GM19463 (cell line): ENCODE results near the gene CLIC3.
"Not testable (repeated sequence)": the region's sequence is repeated elsewhere in the genome, so short reads cannot be mapped to it uniquely, and the experiment has no call there.

Experiments used
- ATAC-seq: cut with Tn5 transposase; IDR thresholded peaks from one replicate; pipeline ENCODE4 v1.9.1; 2021; ENCODE audit warnings: mild to moderate bottlenecking, moderate library complexity; ENCODE audit not compliant: unreplicated experiment

CLIC3 gene

DNA sequence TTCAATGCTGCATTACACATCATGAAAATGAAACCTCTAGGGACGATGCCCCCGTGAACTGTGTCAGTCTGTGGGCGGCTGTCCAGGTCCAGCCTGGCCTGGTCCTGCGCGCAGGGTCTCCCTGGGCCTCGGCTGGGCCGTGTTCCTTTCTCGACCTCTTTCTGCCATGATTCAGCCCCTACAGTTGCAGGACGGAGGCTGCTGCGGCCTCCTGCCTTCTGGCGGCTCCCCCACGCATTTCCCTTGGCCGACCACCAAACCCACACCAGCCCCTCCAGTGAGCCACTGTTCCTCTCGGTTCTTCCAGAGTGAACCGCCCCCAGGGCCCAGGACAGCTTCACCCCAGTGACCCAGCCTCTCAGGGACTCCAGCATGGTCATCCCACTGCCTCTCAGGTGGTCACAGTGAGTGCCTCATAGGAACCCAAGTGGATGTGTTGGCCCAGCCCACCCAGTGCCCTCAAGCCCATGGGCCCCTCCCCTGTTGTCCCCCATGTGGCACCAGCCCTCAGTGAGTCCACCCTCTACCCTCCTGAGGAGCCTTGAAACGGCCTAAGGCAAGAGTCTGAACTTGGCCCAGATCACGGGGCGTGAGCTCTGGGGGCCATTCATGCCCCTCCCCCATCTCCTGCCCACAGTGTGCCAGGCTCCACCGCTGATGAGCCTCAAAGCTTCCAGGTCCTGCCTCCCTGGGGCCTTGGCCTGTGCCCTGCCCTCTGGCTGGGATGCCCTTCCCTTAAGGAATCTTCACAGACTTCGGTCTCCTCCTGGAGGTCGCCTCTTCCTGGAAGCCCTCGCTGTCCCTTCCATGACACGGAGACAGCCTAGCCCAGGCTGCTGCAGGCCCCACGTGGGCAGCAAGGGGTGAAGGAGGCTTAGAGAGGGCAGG is 10.0 kb upstream of the CLIC3 start:
- no peak for ATAC-seq

DNA sequence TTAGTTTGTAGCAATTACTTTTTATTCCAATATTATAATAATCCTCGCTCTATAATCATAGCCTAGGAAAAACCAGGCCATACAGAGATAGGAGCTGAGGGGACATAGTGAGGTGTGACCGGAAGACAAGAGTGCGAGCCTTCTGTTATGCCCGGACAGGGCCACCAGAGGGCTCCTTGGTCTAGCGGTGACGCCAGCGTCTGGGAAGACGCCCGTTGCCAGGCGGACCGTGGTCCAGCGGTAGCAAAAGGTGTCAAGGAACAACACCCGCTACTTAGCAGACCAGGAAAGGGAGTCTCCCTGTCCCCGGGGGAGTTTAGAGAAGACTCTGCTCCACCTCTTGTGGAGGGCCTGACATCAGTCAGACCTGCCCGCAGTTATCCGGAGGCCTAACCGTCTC is 7.9 kb upstream of the CLIC3 start:
- not testable (repeated sequence) for ATAC-seq

DNA sequence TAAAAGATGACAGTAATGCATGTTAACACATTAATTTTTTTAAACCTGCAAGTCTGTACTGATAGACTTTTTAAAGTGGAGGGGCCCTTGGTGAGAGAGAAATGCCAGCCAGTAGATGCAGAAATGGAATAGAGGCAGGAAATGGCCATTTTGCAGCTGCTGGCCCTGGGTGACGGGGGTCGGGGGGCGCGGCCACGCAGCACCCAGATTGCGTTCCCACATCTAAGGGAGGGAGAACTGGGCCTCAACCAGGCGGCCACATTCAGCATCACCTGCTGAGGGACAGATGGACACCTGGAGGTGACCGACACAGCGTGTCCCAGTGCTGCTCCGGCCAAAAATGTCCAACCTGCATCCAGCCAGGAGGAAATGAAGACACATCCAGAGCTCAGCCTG is 6.3 kb upstream of the CLIC3 start:
- no peak for ATAC-seq

DNA sequence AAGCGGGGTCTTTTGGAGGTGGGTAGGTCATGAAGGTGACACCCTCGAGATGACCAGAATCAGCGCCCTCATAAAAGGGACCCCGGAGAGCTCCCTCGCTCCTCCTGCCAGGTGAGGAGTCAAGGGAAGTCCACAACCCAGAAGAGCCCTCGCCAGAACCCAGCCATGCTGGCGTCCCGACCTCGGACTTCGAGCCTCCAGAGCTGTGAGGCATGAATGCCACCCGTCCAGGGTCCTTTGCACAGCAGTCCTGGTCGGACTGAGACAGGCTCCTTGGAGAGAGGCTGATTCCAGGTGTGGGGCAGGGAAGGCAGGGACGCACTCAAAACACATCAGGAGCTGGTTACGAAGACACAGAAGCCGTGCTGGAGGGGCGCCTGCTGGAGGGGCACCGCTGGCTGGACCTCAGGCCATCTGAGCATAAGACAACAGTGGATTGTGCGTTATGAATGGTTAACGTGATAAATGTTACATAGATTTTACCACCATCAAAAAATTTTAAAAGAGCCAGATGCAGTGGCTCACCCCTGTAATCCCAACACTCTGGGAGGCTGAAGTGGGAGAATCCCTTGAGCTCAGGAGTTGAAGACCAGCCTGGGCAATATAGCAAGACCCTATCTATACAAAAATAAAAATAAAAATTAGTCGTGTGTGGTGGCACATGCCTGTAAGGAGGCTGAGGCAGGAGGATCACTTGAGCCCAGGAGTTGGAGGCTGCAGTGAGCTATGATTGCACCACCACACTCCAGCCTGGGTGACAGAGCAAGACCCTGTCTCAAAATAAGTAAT is 5.7 kb upstream of the CLIC3 start:
- ATAC-seq = no peak

DNA sequence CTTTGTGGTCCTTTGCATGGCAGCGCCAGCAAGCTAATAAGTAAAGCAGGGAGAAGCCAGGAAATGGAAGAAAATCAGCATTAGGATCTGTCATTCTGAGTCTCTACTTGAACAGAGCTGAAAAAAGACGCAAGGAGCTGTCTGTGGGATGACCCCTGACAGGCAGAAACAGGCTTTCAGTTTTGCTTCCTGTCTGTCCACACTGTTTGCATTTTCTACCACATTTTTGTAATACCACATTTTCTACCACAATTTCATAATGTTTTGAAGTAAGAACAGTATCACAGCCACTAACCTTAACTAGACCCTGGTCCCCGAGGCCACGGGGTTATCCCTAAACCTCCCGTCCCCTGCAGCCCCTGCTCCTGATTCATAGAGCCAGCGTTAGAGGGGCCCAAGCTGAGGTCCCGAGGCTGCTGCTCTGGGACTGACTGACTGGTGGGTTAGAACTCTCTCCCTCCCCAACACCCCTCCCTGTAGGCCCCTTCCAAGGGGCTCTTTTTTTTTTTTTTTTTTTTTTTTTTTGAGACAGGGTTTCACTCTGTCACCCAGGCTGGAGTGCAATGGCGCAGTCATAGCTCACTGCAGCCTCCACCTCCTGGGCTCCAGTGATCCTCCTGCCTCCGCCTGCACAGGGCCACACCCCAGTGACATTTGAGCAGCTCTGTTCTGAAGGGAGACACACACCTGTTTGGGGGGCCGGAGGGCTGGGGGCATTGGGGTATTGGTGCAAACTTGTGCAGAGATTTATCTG is 4.0 kb upstream of the CLIC3 start:
- ATAC-seq = peak; percentile 68

DNA sequence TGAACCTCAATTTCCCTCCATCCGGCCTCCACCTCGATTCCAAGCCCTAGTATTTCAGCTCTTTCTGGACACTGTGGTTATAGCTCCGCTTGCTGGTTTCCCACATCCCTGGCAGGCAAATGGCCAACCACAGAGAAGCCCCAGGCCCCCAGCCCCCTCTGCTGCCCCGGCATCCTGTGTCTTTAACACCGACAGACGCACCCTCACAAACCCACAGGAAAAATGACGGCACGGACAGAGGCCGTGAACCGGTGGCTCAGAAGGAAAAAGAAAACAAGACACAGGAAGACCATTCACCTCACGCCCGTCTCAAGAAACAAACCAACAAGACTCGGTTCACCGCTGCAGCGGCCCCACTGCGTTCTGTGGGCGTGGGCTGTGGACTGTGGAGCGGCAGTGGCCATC is 1.5 kb upstream of the CLIC3 start:
- no peak for ATAC-seq

DNA sequence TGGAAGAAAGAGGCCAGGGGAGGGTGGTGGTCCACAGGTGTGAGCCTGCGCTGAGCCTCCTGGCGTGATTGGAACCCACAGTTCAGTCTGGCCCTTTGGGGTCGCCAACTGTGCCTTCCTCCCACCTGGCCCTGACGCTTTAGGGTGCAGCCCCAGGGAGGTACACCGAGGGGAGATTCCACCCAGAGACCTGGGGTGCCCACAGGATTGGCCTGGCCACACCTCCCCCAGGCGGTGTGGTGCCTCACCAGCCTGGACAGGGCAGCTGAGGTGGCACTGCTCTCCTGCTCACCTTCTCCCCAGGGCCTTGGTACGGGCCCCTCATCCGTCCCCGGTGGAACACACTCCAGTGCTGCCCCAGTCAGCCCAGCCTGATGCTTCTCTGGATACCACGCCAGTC is 1.0 kb upstream of the CLIC3 start:
- ATAC-seq = no peak

DNA sequence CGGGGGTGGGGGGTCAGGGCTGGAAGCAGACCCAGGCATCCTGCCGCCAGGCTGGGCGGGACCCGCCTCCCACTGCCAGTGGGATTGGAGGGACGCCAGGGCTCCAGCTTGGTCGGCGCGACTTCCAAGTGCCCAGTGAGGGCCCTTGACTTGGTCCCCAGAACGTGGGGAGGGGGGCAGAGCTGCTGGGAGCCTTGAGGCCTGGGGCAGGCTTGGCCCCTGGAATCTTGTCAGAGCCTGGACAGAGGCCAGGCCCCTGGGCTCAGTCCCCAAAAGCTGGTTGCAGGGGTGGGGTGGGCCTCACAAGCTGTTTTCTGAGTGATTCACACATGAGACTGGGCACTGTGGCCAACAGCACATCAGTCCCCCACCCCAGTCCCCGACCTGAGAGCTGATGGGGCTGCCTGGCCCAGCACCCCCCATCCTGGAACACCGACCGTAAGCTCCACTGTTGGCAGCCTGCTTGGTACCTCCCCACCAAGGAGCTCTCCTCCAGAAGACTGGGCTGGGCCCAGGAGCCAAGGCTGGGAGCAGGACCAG is 526 bp downstream of the CLIC3 start:
- no peak for ATAC-seq

DNA sequence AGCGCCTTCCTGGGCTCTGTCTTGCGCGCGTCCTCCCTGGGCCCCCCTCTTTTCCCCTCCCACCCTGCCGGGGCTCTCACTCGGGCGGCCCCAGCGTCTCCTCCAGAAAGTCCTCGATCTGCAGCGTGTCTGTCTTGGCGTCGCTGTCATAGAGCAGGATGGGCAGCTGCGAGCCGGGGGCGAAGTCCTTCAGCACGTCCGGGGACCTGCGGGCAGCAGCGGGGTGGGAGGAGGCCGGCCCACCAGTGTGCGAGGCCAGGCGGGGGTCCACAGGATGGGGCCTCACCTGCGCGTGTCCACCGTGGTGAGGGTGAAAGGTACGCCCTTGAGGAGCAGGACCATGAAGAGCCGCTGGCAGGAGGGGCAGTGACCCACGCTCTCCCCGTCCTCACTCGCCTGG is 1.0 kb downstream of the CLIC3 start:
- no peak for ATAC-seq

DNA sequence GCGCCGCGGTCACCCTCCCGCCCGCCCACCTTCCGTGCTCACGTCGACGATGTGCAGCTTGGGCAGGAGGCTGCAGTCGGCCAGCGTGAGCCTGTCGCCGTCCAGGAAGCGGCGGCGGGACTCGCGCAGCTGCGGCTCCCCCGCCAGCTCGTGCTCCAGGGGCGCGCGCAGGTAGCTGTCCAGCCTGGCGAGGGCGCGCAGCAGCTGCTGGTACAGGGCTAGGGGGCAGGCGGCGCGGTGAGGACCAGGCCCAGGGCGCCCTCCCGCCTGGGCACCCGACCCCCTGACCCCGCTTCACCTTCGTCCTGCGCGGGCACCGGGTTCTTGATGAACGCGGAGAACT is 1.5 kb downstream of the CLIC3 start:
- ATAC-seq = no peak

DNA sequence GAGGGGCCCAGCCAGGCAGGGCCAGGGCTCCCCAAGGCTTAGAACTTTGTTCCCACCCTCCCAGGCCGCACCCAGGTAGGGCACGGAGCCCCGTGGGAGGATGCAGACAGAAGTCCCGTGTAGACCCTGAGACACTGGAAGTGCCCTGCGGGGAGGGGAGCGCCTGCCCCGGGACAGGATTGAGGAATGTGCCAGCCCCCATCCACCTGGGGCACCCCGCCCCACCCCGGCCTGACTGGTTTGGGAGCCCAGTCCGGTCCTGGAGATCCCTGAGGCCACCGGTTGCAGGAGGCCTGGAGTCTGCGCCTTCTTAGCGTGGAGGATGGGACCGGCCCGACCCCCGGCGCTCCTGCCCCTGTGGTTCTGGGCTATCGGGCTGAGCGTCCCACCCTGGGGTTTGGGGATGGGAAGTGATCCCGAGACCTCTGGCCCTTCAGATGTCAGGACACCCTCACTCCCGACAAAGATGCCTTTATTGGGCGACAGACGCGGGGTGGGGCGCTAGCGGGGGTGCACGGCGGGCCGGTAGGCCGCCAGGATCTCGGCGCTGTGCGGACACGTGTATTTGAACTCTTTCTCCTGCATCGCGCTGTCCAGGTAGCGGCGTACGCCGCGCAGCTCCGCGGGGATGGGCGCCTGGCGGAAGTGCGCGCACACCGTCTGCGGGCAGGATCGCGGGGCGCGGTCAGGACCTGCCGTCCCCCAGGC is 2.0 kb downstream of the CLIC3 start:
- ATAC-seq = no peak

DNA sequence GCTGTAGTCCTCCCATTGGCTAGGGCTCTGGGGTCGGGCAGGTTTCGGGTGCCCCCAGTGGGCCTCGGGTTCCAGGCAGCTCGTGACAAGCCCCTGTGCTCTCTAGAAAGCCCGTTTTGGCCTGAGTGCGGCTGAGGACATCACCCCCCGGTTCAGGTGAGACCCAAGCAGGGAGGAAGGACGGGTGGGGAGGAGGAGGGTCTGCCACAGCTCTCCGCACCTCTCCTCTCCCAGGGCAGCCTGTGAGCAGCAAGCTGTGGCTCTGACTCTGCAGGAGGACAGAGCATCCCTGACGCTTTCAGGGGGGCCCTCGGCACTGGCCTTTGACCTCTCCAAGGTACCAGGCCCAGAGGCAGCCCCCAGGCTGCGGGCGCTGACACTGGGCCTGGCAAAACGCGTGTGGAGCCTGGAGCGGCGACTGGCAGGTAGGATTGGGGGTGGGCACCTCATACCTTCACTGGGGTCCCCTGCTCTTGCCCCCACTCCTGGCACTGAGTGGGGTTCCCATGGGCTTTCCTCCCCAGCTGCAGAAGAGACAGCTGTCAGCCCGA is 3.5 kb downstream of the CLIC3 start:
- no peak for ATAC-seq

DNA sequence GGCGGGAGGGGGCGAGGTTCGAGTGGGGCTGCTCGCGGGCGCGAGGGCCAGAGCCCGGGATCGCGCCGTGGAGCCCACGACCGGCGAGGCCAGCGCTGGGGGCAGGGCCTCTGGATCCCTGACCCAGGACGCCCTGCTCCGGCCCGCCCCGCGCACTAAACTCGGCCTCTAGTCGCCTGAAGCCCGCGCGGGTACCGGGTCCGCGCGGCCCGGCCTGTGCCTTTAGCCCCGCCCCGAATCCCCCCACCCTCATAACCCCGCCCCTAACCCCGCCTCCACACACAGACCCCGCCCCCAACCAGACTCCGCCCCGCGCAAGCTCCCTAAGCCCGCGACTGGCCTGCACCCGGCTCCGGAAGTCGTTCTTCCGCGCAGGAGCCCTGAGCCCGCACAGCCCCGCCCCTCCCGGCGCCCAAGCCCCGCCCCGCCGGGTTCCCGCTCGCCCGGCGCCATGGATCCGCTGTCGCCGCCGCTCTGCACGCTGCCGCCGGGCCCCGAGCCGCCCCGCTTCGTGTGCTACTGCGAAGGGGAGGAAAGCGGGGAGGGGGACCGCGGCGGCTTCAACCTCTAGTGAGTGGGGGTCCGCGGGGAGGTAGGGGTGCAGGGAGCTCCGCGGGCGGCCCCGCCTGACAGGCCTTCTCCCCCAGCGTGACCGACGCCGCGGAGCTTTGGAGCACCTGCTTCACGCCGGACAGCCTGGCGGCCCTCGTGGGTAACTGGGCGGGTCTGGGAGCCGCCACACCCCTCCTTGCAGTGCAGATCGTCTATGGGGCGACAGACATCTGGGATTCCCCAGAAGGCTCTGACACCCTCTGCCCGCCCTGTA is 4.2 kb downstream of the CLIC3 start, which contains the start of gene PAXX:
TSS of gene PAXX (plus strand) at position 430 of the 826 bp plus-strand sequence. CDS start at position 452, 22 bp downstream.
- ATAC-seq = peak; percentile 82

DNA sequence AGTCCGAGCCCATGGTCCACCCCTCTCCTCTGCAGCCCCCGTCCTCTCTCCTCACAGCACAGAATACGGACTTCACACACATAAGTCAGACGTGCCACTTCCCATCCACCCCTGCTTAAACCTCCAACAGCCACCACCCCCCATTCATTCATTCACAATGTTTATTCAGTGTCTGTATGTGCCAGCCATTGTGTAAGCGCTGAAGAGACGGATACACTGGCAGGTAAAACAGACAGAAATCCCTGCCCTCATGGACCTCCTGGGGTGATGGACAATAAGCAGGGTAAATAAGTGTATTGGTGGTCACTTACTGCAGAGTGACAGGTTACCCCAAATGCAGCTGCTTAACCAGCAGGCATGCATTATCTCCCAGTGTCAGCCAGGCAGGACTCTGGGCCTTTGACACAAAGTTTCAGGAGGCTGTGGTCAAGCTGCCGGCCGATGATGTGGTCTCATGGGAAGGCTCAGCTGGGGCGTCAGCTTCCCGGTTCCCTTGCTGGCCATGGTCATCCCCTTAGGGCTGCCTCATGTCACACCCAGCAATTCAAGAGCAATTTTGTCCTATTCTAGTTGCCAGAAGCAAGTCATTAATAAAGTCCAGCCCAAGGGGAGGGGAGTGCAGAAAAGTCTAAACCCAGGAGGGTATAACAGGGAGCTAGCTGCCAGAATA is 6.0 kb downstream of the CLIC3 start:
- ATAC-seq = no peak

DNA sequence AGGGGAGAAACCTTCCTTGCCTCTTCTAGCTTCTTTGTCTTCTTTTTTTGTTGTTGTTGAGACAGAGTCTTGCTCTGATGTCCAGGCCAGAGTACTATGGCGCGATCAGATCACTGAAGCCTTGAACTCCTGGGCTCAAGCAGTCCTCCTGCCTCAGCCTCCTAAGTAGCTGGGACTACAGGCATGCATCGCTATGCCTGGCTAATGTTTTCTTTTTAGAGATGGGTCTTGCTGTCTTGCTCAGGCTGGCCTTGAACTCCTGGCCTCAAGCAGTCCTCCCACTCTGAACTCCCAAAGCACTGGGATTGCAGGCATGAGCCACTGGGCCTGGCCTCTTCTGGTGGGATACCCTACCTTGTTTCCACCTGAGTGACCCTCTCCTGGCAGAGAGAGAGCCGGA is 7.5 kb downstream of the CLIC3 start:
- ATAC-seq = no peak

DNA sequence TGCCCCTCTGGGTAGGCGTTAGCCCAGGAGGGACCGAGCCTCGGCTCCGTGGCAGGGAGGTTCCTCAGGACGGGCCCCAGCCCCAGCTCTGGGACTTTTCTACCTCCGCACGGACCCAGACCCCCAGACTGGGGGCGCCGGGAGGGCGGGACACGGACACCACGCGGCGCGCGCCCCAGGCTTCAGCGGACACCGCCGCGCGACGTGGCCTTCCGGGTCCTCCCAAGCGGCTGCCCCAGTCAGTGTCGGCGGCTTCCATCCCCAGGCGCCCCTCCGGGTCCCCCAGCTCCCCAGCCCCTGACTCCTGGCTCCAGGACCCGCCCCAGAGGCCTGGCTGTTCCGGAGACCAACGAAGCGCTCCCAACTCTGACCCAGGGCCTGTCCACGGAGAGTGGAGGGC is 10.5 kb downstream of the CLIC3 start:
- no peak for ATAC-seq

DNA sequence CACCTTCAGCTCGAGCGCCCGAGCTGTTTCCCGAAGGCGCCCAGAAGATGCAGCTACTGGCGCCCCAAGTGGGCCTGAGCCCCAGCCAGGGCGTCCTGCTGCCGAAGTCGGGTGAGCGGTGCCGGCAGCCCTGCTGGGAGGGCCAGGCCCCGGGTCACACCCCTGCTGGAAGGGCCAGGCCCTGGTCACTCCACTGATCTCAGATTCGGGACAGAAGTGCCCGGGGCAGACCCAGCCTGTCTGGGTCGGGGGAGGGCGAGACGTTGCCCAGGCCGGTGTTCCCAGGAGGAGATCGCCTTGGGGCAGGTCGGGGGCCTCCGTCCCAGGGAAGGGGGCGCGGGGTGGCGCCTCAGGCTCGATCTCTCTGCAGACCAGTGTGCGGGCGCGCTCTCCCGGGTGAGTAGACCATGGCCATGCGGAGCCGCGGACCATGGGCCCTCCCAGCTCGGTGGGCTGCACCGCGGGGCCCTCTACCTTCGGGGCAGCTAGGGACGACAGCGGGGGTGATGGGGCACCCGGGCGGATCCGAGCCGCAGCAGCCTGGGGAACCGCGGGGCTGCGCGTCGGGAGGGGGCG is 11.3 kb downstream of the CLIC3 start:
- ATAC-seq = no peak

DNA sequence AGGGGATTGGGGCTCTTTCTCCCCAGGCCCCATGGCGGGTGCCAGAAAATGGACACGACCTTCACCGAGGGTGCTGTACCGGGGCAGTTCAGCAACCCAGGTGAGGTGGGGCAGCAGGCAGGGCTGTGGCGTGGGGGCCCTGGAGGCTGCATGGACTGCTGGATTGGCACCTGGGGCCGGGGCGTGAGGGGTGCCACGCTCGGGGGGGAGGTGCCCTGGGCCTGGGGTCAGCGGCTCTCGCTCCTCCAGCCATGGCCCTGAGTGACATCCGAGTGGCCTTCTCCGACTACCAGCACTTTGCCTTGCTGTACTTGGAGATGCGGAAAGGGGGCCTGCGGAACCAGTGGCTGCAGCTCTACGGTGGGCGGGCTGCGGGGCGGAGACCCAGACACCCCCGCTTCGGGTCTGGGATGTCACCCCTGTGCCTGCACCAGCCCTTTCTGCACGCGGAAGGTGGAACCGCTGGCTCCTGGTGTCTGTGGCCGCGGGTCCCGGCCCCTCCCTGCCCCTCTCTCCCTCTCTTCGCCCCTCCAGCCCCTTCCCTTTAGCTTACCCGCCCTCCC is 11.8 kb downstream of the CLIC3 start:
- ATAC-seq = no peak
